NCI-H345 treated with DMSO at 0.1 percent for 48 hours (cell line): ENCODE results near the gene CNTN5.
"Not testable (repeated sequence)": the region's sequence is repeated elsewhere in the genome, so short reads cannot be mapped to it uniquely, and the experiment has no call there.

Experiments
- DNase-seq: peaks from one replicate; lab custom pipeline; 2025; ENCODE audit not compliant: unreplicated experiment; lab: John Stamatoyannopoulos, UW

CNTN5 gene

GRCh38 chr11:99020352-99021225, at the start of gene CNTN5:
Gene CNTN5 (plus strand): TSS chr11:99020949.
- peak; percentile 64 for DNase-seq

- DNase-seq: peak; percentile 61
Observed at GRCh38 chr11:98979205-98979604, 41.5 kb upstream of the CNTN5 start.

GRCh38 chr11:99015634-99016454, 4.9 kb upstream of the CNTN5 start:
- peak; percentile 57 for DNase-seq

GRCh38 chr11:99019696-99020095, 1.1 kb upstream of the CNTN5 start:
- DNase-seq: no peak

- DNase-seq: no peak
Observed at GRCh38 chr11:99037057-99037456, 16.3 kb downstream of the CNTN5 start.

- DNase-seq: no peak
Observed at GRCh38 chr11:99063331-99063730, 42.6 kb downstream of the CNTN5 start.

- no peak for DNase-seq
Observed at GRCh38 chr11:99065121-99065520, 44.4 kb downstream of the CNTN5 start.

- peak; percentile 15 for DNase-seq
Observed at GRCh38 chr11:99066618-99067317, 46.0 kb downstream of the CNTN5 start.

- DNase-seq: no peak
Observed at GRCh38 chr11:99068832-99069231, 48.1 kb downstream of the CNTN5 start.

GRCh38 chr11:99069856-99070444, 49.2 kb downstream of the CNTN5 start:
- DNase-seq: peak; percentile 50

GRCh38 chr11:99079576-99079975, 58.8 kb downstream of the CNTN5 start:
- no peak for DNase-seq

- DNase-seq: no peak
Observed at GRCh38 chr11:99080154-99080553, 59.4 kb downstream of the CNTN5 start.

- DNase-seq: no peak
Observed at GRCh38 chr11:99098258-99098657, 77.5 kb downstream of the CNTN5 start.

- no peak for DNase-seq
Observed at GRCh38 chr11:99098751-99099150, 78.0 kb downstream of the CNTN5 start.

- DNase-seq: no peak
Observed at GRCh38 chr11:99117603-99118002, 96.9 kb downstream of the CNTN5 start.

- DNase-seq: not testable (repeated sequence)
Observed at GRCh38 chr11:99133862-99134261, 113.1 kb downstream of the CNTN5 start.

- DNase-seq: no peak
Observed at GRCh38 chr11:99135508-99135907, 114.8 kb downstream of the CNTN5 start.

GRCh38 chr11:99142237-99142636, 121.5 kb downstream of the CNTN5 start:
- DNase-seq: no peak

GRCh38 chr11:99148352-99148751, 127.6 kb downstream of the CNTN5 start:
- DNase-seq: no peak

GRCh38 chr11:99154277-99154676, 133.5 kb downstream of the CNTN5 start:
- DNase-seq: no peak

GRCh38 chr11:99160447-99160846, 139.7 kb downstream of the CNTN5 start:
- no peak for DNase-seq
